Endometrial microvascular endothelial cells (primary cell): ENCODE data around the gene MYT1. TPM values are rescaled to one million over a fixed set of nuclear protein-coding genes. Genes with fewer than 3 reads are reported as not detected.
"Not testable (repeated sequence)": the region's sequence is repeated elsewhere in the genome, so short reads cannot be mapped to it uniquely, and the experiment has no call there.

Source experiments
- in situ Hi-C: cut with HindIII; loops from 2 replicates; pipeline ENCODE4 v1.10.0; 2017; ENCODE audit warnings: low sequenced_read_pairs, low pct_unique_long_range_greater_than_20kb; ENCODE audit errors: inconsistent ontology term
- total RNA-seq: library from RNA; depleted of rRNA; stranded (reverse); fragments of >200 nt; gene quantifications from one replicate; pipeline ENCODE4 v1.2.3, GENCODE V29; 2015; ENCODE audit errors: inconsistent ontology term

Gene MYT1
- not detected for total RNA-seq

DNA sequence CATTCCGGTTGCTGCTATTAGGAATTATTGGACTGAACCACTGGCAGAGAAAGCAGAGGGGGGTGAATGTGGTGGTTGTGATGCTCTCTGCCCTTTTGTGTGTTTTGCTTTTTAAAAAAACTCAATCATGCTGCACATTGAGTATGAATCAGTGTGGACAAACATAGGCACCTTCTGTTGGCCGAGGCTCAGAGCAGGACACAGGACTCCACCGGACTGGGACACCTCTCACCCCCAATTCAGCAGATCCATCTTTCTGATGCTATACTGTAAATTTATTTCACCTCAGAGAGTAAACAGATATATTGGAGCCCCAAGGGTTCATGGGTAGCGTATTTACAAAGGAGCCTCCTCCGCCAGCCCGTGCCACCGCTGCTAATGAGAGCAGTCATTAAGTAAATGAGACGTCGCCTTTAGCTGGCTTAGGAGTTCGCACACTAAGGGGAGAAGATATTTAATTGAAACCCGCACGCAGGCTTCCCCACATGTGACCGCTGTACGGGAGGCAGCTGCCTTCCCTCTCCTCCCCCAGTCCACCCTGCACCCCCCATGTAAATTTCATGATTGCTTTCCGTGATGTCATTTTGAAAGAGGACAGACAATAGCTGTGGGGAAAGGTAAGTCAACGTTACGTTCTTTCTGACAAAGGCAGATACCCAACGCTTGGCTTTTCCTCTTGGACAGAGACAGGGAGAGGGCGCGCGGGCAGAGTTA is at the start of gene MYT1:
Gene MYT1, plus strand, starts transcription at position 330 of the 714 bp plus-strand sequence. CDS start 34,410 bp downstream, outside the sequence.
- in situ Hi-C loops, result no loop called here

DNA sequence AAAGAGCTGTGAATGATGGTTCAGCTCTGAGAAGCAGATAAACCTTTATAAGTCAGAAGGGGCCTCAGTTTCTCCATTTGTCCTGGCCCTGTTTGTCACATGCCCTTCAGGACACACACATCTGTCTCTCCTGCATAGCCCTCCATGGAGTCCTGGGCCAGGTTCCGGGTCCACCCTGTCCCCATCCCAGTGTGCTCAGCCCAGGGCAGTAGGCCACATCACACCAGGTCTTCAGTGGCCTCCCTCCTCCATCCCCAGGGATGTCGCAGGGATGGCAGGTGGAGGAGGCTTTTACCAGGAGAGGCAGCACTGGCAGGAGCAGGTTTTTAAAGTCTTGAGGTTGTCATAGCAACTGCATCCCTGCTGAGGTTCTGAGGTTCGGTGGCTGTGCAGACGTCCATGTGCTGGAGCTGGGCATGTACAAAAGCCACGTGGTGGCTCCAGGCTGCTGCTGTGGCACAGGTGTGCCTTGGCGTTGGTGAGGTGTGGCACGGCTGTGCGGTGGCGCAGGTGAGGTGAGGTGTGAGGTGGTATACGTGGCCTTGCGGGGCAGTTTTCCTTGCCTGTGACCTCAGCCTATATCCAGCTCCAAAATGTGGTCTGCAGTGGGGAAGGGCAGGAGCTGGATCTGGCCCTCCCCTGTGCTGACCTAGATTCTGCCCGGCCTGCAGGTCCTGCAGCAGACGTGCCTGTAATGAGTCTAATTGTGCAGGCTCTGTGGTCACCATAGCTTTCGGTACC is 48.9 kb upstream of the MYT1 start:
- in situ Hi-C loops, result no loop called here

DNA sequence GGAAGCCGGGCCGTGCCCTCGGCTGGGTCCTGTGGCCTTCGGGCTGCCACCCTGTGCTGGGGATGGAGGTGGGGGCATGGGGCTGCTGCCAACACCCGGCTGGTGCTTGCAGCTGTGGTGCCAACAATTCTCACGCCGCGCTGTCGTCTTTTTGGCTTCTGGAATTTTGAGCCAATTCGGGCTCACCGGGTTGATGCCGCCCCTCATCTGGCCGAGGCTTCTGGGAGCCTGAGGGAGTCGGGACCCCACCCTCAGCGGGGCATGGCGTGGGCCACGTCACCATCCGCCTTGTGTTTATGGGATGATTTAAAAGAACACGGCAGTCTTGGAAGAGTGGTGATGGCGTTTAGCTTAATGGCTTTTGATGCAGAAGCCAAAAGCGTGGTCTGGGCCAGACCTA is 48.2 kb upstream of the MYT1 start:
- in situ Hi-C loops, result no loop called here

DNA sequence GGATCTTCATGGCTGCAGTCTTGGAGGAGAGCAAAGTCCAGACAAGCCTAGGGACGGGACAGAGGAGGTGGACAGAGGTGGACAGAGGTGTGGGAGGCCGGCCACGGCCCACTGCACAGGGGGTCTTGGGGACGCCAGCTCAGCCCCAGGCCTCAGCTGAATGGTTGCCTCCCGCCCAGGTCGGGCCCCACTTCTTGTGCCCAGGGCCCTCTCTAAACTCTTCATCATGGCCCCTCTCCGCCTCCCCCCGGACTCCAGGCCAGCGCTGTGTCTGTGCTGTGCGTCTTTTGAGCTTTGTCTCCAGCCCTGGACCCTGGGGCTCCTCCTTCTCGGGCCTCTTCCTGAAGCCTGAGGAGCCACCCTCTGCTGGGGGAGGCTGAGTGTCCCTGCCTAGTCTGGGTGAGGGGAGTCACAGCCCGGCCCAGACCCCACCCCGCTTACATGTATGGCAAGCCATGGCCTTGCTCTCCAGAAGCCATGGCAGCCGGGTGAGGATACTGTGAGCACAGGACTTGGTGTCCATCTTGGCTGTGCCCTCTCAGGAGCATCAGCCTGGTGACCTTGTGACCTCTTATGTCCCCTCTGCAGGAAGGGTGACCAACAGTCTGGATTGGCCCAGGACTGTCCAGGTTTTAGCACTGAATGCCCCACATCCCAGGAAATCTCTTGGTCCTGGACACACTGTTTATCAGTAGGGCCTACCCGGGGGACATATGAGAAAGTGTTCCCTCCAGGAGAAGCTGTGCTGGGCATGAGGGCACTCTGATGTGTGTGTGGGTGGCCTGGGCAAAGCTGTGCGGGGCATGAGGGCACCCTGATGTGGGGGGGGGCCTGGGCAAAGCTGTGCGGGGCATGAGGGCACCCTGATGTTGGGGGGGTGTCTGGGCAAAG is 47.5 kb upstream of the MYT1 start:
- in situ Hi-C loops, result no loop called here

DNA sequence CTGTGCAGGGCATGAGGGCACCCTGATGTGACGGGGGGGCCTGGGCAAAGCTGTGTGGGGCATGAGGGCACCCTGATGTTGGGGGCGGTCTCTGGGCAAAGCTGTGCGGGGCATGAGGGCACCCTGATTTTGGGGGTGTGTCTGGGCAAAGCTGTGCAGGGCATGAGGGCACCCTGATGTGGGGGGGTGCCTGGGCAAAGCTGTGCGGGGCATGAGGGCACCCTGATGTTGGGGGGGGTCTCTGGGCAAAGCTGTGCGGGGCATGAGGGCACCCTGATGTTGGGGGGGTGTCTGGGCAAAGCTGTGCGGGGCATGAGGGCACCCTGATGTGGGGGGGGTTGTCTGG is 46.8 kb upstream of the MYT1 start:
- in situ Hi-C loops, result not testable (repeated sequence)

DNA sequence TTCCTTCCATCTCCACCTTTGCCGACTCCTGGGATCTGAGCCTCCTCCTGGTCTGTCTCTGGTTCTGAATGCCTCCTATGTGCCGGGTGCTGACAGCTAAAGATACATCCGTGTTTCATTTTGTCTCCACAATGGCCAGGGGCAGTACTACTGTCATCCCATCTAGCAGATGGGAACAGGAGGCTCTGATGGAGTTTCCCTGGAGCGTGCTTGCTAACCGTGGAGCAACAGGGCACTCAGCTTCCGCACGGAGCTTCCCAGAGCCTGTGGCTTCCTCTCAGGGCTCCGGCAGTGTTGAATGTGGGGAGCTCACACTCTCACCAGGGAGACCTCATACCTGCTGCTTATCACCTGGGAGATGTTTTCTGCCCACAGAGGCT is 45.0 kb upstream of the MYT1 start:
- in situ Hi-C loops, result no loop called here

DNA sequence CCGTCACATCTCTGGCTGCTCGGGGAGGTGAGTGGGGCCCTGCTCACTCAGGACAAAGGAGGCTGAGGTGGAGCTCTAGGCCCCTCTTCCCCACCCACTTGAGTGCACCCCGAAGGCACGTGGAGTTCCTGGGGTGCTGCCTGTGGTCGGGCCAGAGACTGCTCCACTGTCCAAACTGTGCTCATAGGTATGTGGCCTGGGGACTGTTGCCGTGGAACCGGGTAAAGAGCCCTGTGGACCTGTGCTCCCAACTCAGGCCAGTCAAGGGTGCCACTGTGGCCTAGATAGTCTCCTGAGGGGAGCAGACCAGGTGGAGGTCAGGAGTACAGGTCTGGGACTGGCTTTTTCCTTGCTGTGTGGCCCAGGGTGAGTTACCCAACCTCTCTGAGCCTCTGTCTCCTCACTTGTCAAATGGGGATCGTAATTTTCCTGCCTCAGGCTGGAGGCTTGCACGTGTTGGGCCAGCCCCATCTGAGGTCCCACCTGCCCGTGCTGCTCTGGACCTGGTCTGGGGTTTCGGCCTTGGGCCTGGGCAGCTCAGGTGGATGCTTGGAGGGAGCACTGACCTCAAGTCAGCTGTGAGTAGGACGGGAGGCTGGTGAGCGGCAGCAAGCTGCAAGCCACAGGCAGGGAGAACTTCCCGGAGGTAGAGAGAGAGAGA is 44.4 kb upstream of the MYT1 start:
- in situ Hi-C loops, result no loop called here

DNA sequence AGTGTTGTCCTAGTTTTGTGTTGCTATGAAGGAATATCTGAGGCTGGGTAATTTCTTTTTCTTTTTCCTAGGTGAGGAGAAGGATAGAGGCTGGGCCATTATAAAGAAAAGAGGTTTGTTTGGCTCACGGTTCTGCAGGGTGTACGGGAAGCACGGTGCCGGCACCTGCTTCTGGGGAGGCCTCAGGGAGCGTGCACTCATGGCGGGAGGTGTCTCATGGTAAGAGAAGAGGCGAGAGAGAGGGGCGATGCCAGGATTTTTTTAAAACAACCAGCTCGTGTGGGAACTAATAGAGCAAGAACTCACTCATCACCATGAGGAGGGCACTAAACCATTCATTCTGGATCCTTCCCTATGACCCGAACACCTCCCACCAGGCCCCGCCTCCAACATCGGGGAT is 42.7 kb upstream of the MYT1 start:
- in situ Hi-C loops, result no loop called here

DNA sequence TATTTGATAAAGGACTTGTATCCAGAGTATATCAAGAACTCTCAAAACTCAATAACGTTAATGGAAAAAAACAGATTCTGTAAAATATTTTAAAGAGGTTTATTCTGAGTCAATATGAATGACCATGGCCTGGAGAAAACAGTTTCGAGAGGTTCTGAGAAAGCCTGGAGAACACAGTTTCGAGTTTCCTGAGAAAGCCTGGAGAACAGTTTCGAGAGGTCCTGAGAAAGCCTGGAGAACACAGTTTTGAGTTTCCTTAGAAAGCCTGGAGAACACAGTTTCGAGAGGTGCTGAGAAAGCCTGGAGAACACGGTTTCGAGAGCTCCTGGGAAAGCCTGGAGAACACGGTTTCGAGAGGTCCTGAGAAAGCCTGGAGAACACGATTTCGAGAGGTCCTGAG is 41.3 kb upstream of the MYT1 start:
- in situ Hi-C loops, result not testable (repeated sequence)

DNA sequence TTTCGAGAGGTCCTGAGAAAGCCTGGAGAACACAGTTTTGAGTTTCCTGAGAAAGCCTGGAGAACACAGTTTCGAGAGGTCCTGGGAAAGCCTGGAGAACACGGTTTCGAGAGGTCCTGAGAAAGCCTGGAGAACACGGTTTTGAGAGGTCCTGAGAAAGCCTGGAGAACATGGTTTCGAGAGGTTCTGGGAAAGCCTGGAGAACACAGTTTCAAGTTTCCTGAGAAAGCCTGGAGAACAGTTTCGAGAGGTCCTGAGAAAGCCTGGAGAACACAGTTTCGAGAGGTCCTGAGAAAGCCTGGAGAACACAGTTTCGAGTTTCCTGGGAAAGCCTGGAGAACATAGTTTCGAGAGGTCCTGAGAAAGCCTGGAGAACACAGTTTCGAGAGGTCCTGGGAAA is 40.7 kb upstream of the MYT1 start:
- in situ Hi-C loops, result not testable (repeated sequence)

DNA sequence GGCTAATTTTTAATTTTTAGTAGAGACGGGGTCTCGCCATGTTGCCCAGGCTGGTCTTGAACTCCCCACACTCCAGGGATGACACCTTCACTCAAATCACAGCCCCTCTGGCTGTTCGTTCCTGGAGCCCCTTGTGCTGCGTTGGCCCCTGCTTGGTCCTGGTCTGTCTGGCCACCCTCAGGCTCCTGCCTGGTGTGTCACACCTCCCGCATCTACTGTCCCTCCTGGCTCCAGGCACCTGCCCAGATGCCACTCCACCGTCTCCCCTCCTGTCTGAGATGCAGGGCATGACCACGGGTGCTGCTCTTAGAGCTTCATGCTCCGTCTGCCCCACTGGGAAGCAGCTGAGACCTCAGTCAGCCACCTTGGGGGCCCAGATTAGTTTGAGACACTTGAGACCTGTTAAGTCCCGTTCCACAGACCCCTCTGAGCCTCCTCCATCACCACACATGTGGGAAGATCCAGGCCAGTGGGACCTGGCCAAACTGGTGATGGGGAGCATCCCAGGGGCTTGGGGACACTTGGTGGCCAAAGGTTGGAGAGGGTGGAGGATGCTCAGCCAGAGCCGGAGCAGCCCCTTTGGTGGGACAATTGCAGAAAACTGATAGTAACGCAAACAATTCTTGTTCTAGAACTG is 35.0 kb upstream of the MYT1 start:
- in situ Hi-C loops, result no loop called here

DNA sequence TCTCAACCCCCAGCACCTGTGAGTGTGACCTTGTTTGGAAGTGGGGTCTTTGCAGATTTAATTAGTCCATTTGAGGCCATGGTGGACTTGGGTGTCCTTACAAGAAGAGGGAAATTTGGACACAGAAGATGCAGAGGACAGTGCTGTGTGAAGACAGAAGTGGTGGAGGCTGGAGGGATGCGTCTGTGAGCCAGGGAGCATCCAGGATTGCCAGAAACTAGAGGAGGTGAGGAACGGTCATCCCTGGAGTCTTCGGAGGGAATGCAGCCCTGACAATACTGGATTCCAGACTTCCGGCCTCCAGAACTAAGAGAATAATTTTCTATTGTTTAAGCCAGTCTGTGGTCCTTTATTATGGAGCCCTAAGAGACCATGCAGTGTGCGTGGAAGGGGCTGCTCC is 34.0 kb upstream of the MYT1 start:
- in situ Hi-C loops, result no loop called here

DNA sequence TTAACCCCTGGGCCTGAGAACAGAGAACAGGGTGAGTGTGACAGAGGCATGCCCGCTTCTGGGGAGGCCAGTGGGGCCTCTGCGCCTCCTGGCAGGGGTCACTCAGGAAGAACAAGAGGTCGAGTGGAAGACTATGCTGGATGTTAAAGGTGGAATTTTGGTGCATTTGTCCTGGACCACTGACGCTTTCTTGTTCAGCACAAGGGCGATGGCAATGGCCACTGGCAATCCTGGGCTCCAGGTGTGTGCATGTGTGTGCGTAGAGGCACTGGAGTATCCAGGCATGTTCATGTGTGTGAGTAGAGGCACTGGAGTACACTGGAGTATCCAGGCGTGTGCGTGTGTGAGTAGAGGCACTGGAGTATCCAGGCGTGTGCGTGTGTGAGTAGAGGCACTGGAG is 33.4 kb upstream of the MYT1 start:
- in situ Hi-C loops, result no loop called here

DNA sequence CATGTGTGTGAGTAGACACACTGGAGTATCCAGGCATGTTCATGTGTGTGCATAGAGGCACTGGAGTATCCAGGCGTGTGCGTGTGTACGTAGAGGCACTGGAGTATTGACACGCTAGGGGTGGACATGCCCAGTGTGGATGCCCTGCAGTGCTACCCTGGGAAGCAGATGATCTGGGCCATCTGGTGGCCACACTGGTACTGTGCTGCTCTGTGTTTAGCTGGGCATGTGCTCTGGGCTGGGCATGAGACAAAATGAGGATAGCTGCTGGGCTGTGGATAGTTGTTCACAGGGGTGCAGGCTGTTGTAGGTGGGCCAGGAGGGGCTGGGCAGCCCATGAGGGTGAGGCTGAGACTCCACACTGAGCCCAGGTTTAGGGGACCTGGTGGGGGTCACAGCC is 32.8 kb upstream of the MYT1 start:
- in situ Hi-C loops, result no loop called here

DNA sequence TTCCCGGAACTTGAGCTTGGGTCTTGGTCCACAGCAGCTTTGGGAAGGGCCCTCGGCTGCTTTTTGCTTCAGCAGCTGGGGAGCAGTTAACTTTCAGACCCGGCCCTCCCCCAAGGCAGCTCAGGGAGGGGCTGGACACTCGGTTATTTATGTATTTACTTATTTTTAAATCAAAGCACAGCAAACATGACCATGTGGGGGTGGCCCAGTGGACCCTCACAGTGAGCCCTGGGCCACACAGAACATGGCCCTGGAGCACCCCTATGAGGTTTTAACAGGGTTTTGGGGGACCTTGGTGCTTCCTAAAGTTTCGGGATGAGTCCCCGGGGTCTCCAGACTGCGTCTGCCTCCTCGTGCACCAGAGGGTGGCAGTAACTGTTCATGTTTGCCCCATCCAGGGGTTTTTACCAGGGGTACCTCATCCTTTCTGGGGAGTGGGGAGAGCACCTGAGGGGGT is 30.3 kb upstream of the MYT1 start:
- in situ Hi-C loops, result no loop called here

DNA sequence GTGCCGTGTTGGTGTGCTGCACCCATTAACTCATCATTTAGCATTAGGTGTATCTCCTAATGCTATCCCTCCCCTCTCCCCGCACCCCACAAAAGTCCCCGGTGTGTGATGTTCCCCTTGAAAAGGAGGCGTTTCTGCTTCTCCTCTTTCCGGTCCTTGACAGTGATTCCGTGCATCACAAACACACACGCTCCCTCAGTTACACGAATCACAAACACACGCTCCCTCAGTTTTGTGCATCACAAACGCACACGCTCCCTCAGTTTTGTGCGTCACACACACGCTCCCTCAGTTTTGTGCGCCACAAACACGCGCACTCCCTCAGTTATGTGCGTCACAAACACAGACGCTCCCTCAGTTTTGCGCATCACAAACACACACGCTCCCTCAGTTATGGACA is 29.5 kb upstream of the MYT1 start:
- in situ Hi-C loops, result not testable (repeated sequence)

DNA sequence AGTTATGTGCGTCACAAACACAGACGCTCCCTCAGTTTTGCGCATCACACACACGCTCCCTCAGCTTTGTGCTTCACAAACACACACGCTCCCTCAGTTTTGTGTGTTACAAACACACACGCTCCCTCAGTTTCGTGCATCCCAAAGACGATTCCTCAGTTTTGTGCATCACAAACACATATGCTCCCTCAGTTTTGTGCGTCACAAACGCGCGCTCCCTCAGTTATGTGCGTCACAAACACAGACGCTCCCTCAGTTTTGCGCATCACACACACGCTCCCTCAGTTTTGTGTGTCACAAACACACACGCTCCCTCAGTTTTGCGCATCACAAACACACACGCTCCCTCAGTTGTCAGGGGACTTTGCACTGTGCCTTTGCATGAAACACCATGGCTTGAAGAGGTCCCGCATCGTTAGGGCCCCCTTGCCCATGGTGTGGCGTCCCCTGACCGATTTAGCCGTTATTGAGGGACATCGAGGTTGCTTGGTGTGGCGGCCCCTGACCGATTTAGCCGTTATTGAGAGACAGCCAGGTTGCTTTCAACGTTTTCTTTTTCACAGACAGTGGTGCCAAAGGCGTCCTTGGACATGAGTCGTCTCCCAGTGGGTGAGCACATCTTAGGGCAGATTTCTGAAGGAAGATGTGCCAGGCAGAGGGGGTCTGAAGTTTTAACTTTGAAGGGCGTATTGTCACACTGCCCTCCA is 28.1 kb upstream of the MYT1 start:
- in situ Hi-C loops, result no loop called here

DNA sequence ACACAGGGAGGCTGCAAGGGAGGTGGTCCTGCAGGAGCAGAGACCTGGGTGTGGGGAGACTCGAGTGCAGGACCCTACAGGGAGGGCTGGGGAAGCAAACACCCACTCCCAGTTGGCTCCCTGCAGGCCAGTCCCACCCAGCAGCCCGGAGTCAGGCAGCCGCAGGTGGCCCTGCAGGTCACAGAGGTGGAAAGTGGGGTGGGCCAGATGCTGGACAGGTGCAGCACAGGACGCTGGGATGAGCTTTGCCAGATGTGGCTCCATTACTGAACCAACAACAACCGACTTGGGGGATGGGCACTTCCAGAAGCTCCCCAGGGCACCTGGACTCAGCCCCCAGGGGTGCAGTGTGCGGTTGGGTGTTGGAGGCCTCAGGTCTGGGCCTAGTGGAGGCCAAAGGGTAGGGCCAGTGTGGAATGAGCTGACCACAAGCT is 26.6 kb upstream of the MYT1 start:
- in situ Hi-C loops, result no loop called here
